T-helper 1 cell treated with Interleukin-12 subunit alpha and Interleukin-12 subunit beta and Interleukin-4 antibody, amounts not matched to agents 30 ng/mL and 1 ng/mL, for 36 hours (primary cell): Measurements from ENCODE around the gene SLC35A2. TPM values are rescaled to one million over a fixed set of nuclear protein-coding genes. Genes with fewer than 3 reads are reported as not detected.
"Not testable (repeated sequence)": the region's sequence is repeated elsewhere in the genome, so short reads cannot be mapped to it uniquely, and the experiment has no call there.

Experiments used
- intact Hi-C: fragments of 100-400 bp; cut with micrococcal nuclease; formaldehyde crosslinking; loops from one replicate; pipeline ENCODE4 v1.15.1; 2024
- total RNA-seq: library from RNA; stranded (reverse); gene quantifications from 2 replicates; pipeline ENCODE4 v1.2.3, GENCODE V29; 2022

The SLC35A2 gene
- total RNA-seq, 1 donor from 2014 or later: 22.8 TPM

GRCh38 chrX:48904626-48905025 is 6.8 kb downstream of the SLC35A2 start:
- intact Hi-C loops: no loop called here

GRCh38 chrX:48904180-48904579 is 7.3 kb downstream of the SLC35A2 start:
- intact Hi-C loops: no loop called here

GRCh38 chrX:48903290-48903689 is 8.2 kb downstream of the SLC35A2 start:
- intact Hi-C loops: no loop called here

GRCh38 chrX:48902776-48903175 is 8.7 kb downstream of the SLC35A2 start:
- intact Hi-C loops: no loop called here

GRCh38 chrX:48902135-48902534 is 9.3 kb downstream of the SLC35A2 start:
- intact Hi-C loops: no loop called here

- intact Hi-C loops: no loop called here
Observed at GRCh38 chrX:48901069-48901468, 10.4 kb downstream of the SLC35A2 start.

GRCh38 chrX:48899078-48899410 is 12.4 kb downstream of the SLC35A2 start:
- intact Hi-C loops: loop anchor here (10.0 kb wide), 1 partner anchor 1244 kb away; the partner anchor contains the start of genes ELK1 and UXT

GRCh38 chrX:48897625-48898306 is 13.7 kb downstream of the SLC35A2 start, which contains the start of the genes PQBP1 and TIMM17B:
TSS of gene PQBP1 (plus strand) at chrX:48897930. CDS start at chrX:48898510, 580 bp downstream.
TSS of gene TIMM17B (minus strand) at chrX:48897768. CDS start at chrX:48897749, 19 bp downstream.
- intact Hi-C loops: loop anchor here (1.0 to 10.0 kb wide), 13 partner anchors 14 to 1243 kb away; partner anchors contain the start of genes ELK1, FTSJ1, GRIPAP1 and HDAC6

- intact Hi-C loops: loop anchor here (1.0 to 10.0 kb wide), 12 partner anchors 14 to 1242 kb away; partner anchors contain the start of genes ELK1, FTSJ1, GRIPAP1 and HDAC6
Observed at GRCh38 chrX:48897157-48897624, 14.3 kb downstream of the SLC35A2 start.

GRCh38 chrX:48896611-48897011 is 14.8 kb downstream of the SLC35A2 start:
- intact Hi-C loops: loop anchor here (1.0 to 10.0 kb wide), 12 partner anchors 15 to 1242 kb away; partner anchors contain the start of genes ELK1, FTSJ1, GRIPAP1 and HDAC6

GRCh38 chrX:48894891-48895290 is 16.6 kb downstream of the SLC35A2 start:
- intact Hi-C loops: loop anchor here (5.0 to 10.0 kb wide), 2 partner anchors 198 to 1240 kb away; partner anchors contain the start of genes ELK1, SUV39H1 and UXT

- intact Hi-C loops: loop anchor here (5.0 to 10.0 kb wide), 2 partner anchors 196 to 1239 kb away; partner anchors contain the start of genes ELK1, SUV39H1 and UXT
Observed at GRCh38 chrX:48893556-48894348, 17.7 kb downstream of the SLC35A2 start.

GRCh38 chrX:48892896-48893295 is 18.6 kb downstream of the SLC35A2 start:
- intact Hi-C loops: loop anchor here (5.0 to 10.0 kb wide), 2 partner anchors 196 to 1238 kb away; partner anchors contain the start of genes ELK1, SUV39H1 and UXT

GRCh38 chrX:48891402-48892288 is 19.8 kb downstream of the SLC35A2 start:
- intact Hi-C loops: loop anchor here (1.0 to 10.0 kb wide), 14 partner anchors 20 to 1237 kb away; partner anchors contain the start of genes ELK1, HDAC6, SLC35A2 and SUV39H1

GRCh38 chrX:48890934-48891401 is 20.5 kb downstream of the SLC35A2 start:
- intact Hi-C loops: loop anchor here (1.0 to 10.0 kb wide), 14 partner anchors 20 to 1236 kb away; partner anchors contain the start of genes ELK1, HDAC6, SLC35A2 and SUV39H1

GRCh38 chrX:48890296-48890925 is 21.0 kb downstream of the SLC35A2 start:
- intact Hi-C loops: loop anchor here (2.0 to 10.0 kb wide), 7 partner anchors 154 to 1236 kb away; partner anchors contain the start of genes ELK1, SUV39H1, UXT and WDR13

- intact Hi-C loops: not testable (repeated sequence)
Observed at GRCh38 chrX:48886586-48886985, 24.9 kb downstream of the SLC35A2 start.

GRCh38 chrX:48883729-48884128 is 27.7 kb downstream of the SLC35A2 start:
- intact Hi-C loops: no loop called here

- intact Hi-C loops: not testable (repeated sequence)
Observed at GRCh38 chrX:48876944-48877343, 34.5 kb downstream of the SLC35A2 start.
